ENCODE results near the gene PIEZO2.

PIEZO2 gene

DNA sequence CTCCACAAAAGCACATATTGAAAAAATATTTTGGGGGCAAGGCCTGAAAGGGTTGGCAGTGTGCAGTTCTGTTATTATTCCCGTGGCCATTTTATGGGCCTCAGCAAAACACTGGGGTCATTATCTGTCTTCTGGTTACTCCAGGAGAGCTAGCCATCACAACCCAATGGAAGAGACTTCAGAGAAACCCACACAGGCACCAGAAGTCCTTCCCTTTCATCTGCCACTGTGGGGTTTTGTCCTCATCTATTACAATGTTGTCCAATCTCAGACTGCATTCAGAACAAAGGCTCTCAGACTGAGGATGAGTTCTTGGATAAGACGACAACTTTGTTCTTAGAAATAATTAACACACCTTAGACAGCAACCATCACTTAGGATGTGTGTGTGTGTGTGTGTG is 98.4 kb downstream of the PIEZO2 start:
- DNase-seq (ENCODE audit: low spot score): no peak
- TF ChIP-seq, protein P1, sequence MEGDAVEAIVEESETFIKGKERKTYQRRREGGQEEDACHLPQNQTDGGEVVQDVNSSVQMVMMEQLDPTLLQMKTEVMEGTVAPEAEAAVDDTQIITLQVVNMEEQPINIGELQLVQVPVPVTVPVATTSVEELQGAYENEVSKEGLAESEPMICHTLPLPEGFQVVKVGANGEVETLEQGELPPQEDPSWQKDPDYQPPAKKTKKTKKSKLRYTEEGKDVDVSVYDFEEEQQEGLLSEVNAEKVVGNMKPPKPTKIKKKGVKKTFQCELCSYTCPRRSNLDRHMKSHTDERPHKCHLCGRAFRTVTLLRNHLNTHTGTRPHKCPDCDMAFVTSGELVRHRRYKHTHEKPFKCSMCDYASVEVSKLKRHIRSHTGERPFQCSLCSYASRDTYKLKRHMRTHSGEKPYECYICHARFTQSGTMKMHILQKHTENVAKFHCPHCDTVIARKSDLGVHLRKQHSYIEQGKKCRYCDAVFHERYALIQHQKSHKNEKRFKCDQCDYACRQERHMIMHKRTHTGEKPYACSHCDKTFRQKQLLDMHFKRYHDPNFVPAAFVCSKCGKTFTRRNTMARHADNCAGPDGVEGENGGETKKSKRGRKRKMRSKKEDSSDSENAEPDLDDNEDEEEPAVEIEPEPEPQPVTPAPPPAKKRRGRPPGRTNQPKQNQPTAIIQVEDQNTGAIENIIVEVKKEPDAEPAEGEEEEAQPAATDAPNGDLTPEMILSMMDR (IDR thresholded peaks at IDR 0.05; ENCODE audit: extremely low read depth, missing control alignments): no peak

DNA sequence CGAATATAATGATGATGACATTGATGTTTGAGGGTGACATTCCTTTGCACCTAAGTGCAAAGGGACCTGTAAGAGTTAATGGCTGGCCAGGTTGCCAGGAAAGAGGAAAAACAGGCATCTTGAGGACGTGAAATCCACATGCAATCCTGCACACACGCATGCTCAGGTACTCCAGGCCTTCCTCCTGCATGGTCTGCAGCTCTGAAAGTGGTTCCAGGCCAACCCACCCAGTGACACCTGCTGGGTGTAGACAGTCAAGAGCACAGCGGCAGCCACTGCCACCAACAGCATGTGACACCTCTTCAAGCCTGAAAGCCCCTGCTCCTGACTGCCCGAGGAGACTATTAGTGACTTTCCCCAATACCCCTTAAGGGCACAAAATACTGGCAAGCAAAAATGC is 101.6 kb downstream of the PIEZO2 start:
- TF ChIP-seq, protein P1 (IDR thresholded peaks at IDR 0.05; ENCODE audit: extremely low read depth, missing control alignments): no peak
- no peak for DNase-seq (ENCODE audit: low spot score)

DNA sequence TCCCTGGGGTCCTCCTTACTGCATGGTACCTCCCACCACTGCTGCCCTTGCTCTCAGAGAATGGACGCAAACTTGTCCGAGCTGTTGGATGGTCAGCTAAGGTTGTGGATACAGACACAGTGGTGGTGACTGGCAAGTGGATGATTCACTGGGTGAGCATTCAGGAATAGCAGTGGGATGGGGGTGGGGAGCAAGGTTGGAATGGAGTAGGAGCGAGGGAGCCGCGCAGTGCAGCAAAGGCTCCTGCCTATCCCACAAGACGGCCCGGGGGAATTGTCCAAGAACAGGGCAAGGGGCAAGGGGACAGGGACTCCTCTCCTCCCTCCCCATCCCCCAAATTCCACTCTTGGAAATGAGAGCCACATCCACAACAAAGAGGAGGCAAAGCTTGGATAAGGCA is 102.2 kb downstream of the PIEZO2 start:
- TF ChIP-seq, protein P1 (IDR thresholded peaks at IDR 0.05; ENCODE audit: extremely low read depth, missing control alignments): no peak
- no peak for DNase-seq (ENCODE audit: low spot score)

DNA sequence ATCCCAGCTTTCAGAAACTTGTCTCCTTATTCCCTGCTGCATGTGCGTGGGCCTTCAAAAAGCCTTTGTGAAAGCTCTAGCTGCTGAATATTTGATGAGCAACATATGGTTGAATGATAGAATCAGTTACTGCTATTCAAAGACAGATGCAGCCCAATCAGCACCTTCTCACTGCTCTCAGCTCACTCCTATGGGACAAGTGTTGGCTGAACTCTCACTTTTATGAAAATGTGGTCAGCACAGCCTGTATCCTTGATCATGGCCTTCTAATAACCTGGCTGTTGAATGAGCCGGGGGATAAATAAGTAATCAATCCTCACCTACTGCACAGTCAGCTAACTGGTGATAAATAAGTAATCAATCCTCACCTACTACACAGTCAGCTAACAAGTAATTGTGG is 103.2 kb downstream of the PIEZO2 start:
- DNase-seq (ENCODE audit: low spot score): no peak
- TF ChIP-seq, protein P1 (IDR thresholded peaks at IDR 0.05; ENCODE audit: extremely low read depth, missing control alignments): no peak

DNA sequence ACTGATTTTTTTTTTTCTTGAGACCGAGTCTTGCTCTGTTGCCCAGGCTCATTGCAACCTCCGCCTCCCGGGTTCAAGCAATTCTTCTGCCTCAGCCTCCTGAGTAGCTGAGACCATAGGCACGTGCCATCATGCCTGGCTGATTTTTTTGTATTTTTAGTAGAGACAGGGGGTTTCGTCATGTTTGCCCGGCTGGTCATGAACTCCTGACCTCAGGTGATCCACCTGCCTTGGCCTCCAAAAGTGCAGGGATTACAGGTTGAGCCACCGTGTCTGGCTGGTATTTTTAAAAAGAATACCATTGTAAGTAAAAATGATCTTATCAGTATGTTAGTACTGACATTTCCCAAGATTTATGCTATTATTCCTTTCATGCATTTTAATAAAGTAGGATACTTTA is 105.7 kb downstream of the PIEZO2 start:
- TF ChIP-seq, protein P1 (IDR thresholded peaks at IDR 0.05; ENCODE audit: extremely low read depth, missing control alignments): no peak
- no peak for DNase-seq (ENCODE audit: low spot score)

DNA sequence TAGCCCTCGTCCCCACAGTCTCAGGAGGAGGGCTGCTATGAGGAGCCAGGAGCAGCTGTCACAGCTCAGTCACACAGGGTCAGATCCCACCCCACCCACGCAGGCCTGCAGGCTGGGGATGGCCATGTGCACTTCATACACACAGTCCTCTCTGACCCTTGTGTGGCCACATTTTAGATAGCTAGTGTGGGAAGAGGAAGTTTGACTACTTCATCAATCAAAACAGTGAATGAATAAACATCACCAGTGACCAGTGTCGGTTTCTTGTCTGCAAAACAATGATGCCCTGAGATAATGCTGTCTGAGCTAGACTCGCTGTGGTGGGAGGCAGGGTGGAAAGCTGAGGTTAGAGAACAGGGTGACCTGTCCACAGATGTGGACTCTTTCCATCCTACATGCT is 107.1 kb downstream of the PIEZO2 start:
- TF ChIP-seq, protein P1 (IDR thresholded peaks at IDR 0.05; ENCODE audit: extremely low read depth, missing control alignments): no peak
- peak; percentile 26 for DNase-seq (ENCODE audit: low spot score)

DNA sequence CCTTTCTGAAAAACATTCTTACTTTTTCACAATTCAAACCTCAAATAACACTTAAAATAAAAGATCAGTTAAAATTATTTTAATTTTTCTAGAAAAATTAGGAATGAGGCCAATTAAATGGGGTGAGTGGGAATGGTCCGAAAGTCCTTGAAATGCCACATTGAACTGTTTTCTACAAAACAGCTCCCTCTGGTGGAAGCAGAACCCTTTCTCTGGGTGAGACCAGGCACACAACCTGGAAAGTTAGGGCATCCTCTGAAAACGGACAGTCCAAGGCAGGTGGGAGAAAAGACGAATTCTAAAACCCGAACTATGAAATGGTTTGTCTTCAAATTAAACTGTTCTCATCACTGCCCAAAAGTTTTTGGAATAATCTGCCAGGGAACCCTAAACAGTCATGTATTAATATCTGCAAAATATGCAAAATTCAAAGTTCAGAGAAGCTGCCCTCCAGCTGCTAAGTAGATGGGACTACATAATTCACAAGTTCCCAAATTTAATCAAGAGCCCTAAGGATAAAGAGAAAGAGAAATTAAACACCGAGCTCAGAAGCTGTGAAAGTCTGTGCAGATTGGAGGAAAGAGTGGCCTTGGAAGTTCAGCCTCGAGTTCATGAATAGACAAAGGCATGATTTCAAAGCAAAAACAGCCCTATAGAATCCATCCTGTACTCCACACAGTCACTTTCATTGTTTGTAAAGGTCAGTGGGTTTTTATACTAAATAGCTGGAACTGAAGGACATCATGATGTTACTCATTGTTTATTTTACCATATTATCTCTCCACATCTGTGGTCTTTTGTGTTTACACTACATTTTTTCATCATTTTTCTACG is 108.3 kb downstream of the PIEZO2 start:
- DNase-seq (ENCODE audit: low spot score): peak; percentile 57
- TF ChIP-seq, protein P1 (IDR thresholded peaks at IDR 0.05; ENCODE audit: extremely low read depth, missing control alignments): peak; percentile 45
